ENCODE results near the gene MTA1. TPM values are rescaled to one million over a fixed set of nuclear protein-coding genes. Genes with fewer than 3 reads are reported as not detected.

The MTA1 gene
- total and polyA plus RNA-seq, 12 donors = 11.8 to 270 (median 59.5) TPM

GRCh38 chr14:105495101-105495989 lies 75.7 kb downstream of the MTA1 start:
- Histone ChIP-seq H3K36me3 (replicated peaks in 1 of 2) (no peaks in the 10 kb centered on the region), H3K4me1 (replicated peaks in 1 of 2) (peaks cover 0 to under 1% of the 10 kb centered on the region in 2 donors), H3K27ac (no peak overlapping the region), H3K4me3 (no peak overlapping the region), H3K9me3 (replicated peaks in 1 of 3) (no peaks in the 10 kb centered on the region), H3K27me3 (no peaks in the 10 kb centered on the region)
- intact Hi-C loops (cut with DNase I) = no loop called here
- peak in 1 of 7 donors; percentile 20 for DNase-seq
- no peak for TF ChIP-seq POLR2A (IDR thresholded peaks at IDR 0.05)
- WGBS, 4 donors = 80 to 89% (median 83%) methylated on average over 1 to 18 of the region's 18 CpGs

GRCh38 chr14:105495990-105496830 lies 76.6 kb downstream of the MTA1 start:
- TF ChIP-seq POLR2A (IDR thresholded peaks at IDR 0.05) (no peak), CTCF (IDR thresholded peaks at IDR 0.05) (no peak)
- Histone ChIP-seq H3K4me1 (replicated peaks in 1 of 2) (no peaks in the 10 kb centered on the region), H3K9me3 (replicated peaks in 1 of 3) (no peaks in the 10 kb centered on the region), H3K36me3 (replicated peaks in 1 of 2) (no peaks in the 10 kb centered on the region), H3K27me3 (no peaks in the 10 kb centered on the region), H3K4me3 (no peak overlapping the region), H3K27ac (no peak overlapping the region)
- DNase-seq = peak in 1 of 7 donors; percentile 45
- 71 to 84% (median 81%) methylated on average over 6 to 18 of the region's 18 CpGs for WGBS, 4 donors
- intact Hi-C loops (cut with DNase I) = no loop called here

GRCh38 chr14:105496831-105497591 lies 77.4 kb downstream of the MTA1 start:
- no peaks in the 10 kb centered on the region for H3K9me3 ChIP-seq (replicated peaks in 1 of 3)
- H3K4me1 ChIP-seq (replicated peaks in 1 of 2) = no peaks in the 10 kb centered on the region
- intact Hi-C loops (cut with DNase I) = no loop called here
- TF ChIP-seq CTCF (IDR thresholded peaks at IDR 0.05) (no peak), POLR2A (IDR thresholded peaks at IDR 0.05) (no peak)
- H3K27ac ChIP-seq = no peak overlapping the region
- 90 to 96% (median 95%) methylated on average over 19 to 32 of the region's 32 CpGs for WGBS, 4 donors
- no peaks in the 10 kb centered on the region for H3K27me3 ChIP-seq
- H3K4me3 ChIP-seq = no peak overlapping the region
- no peak for DNase-seq
- no peaks in the 10 kb centered on the region for H3K36me3 ChIP-seq (replicated peaks in 1 of 2)

GRCh38 chr14:105497671-105498429 lies 78.2 kb downstream of the MTA1 start:
- Histone ChIP-seq H3K9me3 (replicated peaks in 1 of 3) (no peaks in the 10 kb centered on the region), H3K36me3 (replicated peaks in 1 of 2) (no peaks in the 10 kb centered on the region), H3K27ac (no peak overlapping the region), H3K4me3 (no peak overlapping the region), H3K4me1 (replicated peaks in 1 of 2) (no peaks in the 10 kb centered on the region), H3K27me3 (peaks cover 6% of the 10 kb centered on the region)
- TF ChIP-seq CTCF (IDR thresholded peaks at IDR 0.05) (no peak), POLR2A (IDR thresholded peaks at IDR 0.05) (no peak)
- DNase-seq = no peak
- intact Hi-C loops (cut with DNase I) = no loop called here
- 90 to 94% (median 92%) methylated on average over 16 to 31 of the region's 31 CpGs for WGBS, 4 donors

Measured in adrenal gland (tissue), 12 donors.